Adipocyte (in vitro differentiated cells): ENCODE data around the gene TCAF1.
"Not testable (repeated sequence)": the region's sequence is repeated elsewhere in the genome, so short reads cannot be mapped to it uniquely, and the experiment has no call there.

Experiments
- DNase-seq: peaks from one replicate; pipeline ENCODE4 v3.0.0-alpha.2; 2015; ENCODE audit warnings: low read depth
- H3K27me3 ChIP-seq: replicated peaks from 2 replicates; pipeline ENCODE4 v1.7.0; 2013; ENCODE audit warnings: mild to moderate bottlenecking, low read length, moderate library complexity; ENCODE audit not compliant: control insufficient read depth, insufficient read depth
- H3K36me3 ChIP-seq: 2 replicates; pipeline ENCODE4 v1.7.0; 2013; ENCODE audit warnings: low read length, mild to moderate bottlenecking, moderate library complexity; ENCODE audit not compliant: control insufficient read depth, insufficient read depth, severe bottlenecking
- H3K4me1 ChIP-seq: 2 replicates; pipeline ENCODE4 v1.7.0; 2013; ENCODE audit warnings: mild to moderate bottlenecking, low read length, moderate library complexity; ENCODE audit not compliant: control insufficient read depth, insufficient read depth
- H3K4me3 ChIP-seq: 2 replicates; pipeline ENCODE4 v1.7.0; 2013; ENCODE audit warnings: mild to moderate bottlenecking, low read length, moderate library complexity
- H3K9ac ChIP-seq: 2 replicates; pipeline ENCODE4 v1.7.0; 2013; ENCODE audit warnings: mild to moderate bottlenecking, low read length, moderate library complexity
- H3K9me3 ChIP-seq: 2 replicates; pipeline ENCODE4 v1.7.0; 2013; ENCODE audit warnings: mild to moderate bottlenecking, low read length, moderate library complexity; ENCODE audit not compliant: control insufficient read depth

TCAF1 gene

DNA sequence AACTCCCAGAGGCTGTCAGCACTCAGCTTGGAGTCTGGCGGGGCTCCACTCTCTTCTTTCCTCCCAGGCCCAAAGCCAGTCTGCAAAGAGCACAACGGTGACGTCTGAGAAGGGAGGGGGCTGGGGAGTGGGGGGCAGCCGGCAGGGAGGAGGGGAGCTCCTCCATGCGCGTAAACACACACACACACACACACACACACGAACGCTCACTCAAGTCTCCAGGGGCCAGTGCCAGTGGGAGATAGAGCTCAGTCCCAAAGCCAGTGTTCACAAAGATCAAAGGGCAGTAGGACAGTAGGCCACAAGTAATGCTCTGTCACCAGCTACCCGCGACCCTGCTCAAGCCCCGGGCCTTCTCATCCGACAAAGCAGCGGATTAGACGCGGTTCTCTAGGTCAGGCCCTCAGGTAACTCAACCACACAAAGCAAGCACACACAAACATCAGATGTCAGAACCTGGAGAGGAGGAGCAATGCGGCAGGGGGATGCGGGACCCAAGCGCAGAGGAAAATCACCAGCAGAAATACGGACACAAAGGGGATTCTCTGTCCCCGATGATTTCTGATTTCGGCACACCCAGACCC is 19.9 kb downstream of the TCAF1 start:
- Histone ChIP-seq H3K36me3 (peaks cover 5% of the 10 kb centered on the region), H3K27me3 (no peaks in the 10 kb centered on the region), H3K9me3 (no peaks in the 10 kb centered on the region), H3K4me1 (peaks cover 12% of the 10 kb centered on the region), H3K4me3 (peak overlapping the region; percentile 84), H3K9ac (peak overlapping the region; percentile 81)
- DNase-seq: peak; percentile 66

DNA sequence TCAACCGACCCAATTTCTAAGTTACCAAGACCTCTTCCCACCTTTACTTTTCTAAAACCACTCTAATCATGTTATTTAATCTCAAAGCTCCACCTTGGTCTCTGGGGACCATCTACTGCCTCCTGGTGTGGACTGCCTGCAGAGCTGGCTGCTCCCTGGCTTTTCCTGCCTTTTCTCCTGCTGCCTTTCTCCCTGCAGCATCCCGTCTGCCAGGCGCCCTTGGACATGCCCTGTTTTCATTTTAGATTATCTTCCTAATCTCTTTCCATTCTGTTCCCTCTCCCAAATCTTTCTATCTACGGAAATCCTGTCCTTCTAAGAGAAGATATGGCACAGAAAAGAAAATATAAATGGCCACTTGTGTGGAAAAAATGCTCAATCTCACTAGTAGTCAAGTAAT is 23.1 kb downstream of the TCAF1 start:
- no peak for DNase-seq
- Histone ChIP-seq H3K9ac (no peak overlapping the region), H3K4me3 (no peak overlapping the region), H3K4me1 (peaks cover 5% of the 10 kb centered on the region), H3K9me3 (no peaks in the 10 kb centered on the region), H3K36me3 (peaks cover 31% of the 10 kb centered on the region), H3K27me3 (no peaks in the 10 kb centered on the region)

DNA sequence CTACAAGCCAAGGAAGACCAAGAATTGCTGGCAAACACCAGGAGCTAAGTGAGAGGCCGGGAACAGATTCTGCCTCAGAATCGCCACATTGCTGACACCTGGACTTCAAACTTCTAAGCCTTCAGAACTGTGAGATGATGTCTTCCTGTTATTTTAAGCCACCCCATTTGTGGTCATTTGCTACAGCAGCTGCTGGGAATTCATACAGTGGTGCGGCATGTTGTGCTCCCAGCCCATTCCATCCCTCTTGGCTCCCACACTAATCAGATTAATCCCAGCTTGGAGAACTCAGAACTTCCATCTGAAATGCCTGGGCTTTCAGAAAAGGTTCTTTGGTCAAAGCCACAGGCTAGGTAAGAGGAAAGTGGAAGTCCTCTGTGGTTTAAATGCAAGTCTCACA is 24.9 kb downstream of the TCAF1 start:
- peaks cover 31% of the 10 kb centered on the region for H3K36me3 ChIP-seq
- no peak overlapping the region for H3K4me3 ChIP-seq
- no peak for DNase-seq
- no peak overlapping the region for H3K9ac ChIP-seq
- H3K9me3 ChIP-seq: no peaks in the 10 kb centered on the region
- peaks cover 5% of the 10 kb centered on the region for H3K4me1 ChIP-seq
- no peaks in the 10 kb centered on the region for H3K27me3 ChIP-seq

DNA sequence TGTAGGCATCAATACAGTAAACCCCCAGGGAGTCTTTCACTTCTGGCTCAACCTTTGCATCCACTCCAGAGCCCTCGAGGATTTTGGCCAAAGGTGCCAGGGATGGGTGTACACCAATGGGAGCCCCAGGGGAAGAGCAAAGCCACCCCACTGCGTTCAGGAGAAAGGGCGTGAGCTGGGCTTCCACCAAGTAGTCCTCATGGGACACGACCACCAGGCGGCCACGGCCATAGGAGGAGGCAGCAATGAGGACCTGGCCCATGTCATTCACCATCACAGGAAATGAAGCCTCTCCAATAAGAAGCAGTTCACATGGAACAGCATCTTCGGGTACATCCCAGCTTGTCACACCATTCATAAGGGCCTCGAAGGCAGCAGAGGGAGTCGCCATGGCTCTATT is 25.8 kb downstream of the TCAF1 start:
- DNase-seq: no peak

DNA sequence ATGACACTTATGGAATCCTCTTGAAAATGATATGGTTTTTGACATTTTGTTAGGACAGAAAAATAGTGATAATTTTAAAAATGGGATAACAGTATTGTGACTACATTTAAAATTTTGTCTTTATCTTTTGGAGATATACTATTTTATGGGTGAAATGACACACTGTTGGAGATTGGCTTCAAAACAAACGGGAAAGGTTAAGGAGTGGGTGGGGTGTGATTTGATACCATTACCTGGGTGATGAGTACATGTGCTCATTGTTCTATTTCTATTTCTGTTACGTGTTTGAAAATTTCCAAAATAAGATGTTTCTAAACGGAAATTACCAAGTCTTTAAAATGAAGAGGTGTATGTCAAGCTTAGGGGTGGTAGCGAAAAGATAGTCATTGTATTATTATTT is 28.7 kb downstream of the TCAF1 start:
- not testable (repeated sequence) for H3K4me1 ChIP-seq, H3K27me3 ChIP-seq, H3K9me3 ChIP-seq, DNase-seq, H3K9ac ChIP-seq, H3K4me3 ChIP-seq
- peaks cover 31% of the 10 kb centered on the region for H3K36me3 ChIP-seq

More for the DNA sequence above, 25.8 kb downstream of the TCAF1 start:
- no peaks in the 10 kb centered on the region for H3K27me3 ChIP-seq
- H3K4me3 ChIP-seq: no peak overlapping the region
- H3K9ac ChIP-seq: no peak overlapping the region
- no peaks in the 10 kb centered on the region for H3K4me1 ChIP-seq
- peaks cover 31% of the 10 kb centered on the region for H3K36me3 ChIP-seq
- H3K9me3 ChIP-seq: no peaks in the 10 kb centered on the region

DNA sequence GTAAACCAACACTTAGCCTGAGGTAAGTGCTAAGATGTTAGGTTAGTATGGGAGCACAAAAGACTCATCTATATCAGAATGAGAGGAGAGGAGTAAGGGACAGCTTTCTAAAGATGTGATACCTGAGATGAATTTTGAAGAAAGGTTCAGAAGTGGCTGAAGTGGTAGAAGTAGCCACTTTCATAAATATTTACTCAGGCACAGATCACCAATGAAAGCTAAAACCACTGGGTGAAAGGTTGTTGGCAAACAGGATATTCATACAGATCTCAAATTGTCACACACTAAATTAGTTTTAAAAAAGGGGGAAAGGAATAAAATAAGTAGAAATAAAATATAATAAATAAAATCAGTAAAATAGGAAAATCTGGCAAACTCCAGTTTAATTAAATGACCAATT is 30.4 kb downstream of the TCAF1 start:
- not testable (repeated sequence) for H3K4me3 ChIP-seq, DNase-seq, H3K4me1 ChIP-seq, H3K9me3 ChIP-seq, H3K9ac ChIP-seq, H3K27me3 ChIP-seq
- H3K36me3 ChIP-seq: peaks cover 21% of the 10 kb centered on the region

DNA sequence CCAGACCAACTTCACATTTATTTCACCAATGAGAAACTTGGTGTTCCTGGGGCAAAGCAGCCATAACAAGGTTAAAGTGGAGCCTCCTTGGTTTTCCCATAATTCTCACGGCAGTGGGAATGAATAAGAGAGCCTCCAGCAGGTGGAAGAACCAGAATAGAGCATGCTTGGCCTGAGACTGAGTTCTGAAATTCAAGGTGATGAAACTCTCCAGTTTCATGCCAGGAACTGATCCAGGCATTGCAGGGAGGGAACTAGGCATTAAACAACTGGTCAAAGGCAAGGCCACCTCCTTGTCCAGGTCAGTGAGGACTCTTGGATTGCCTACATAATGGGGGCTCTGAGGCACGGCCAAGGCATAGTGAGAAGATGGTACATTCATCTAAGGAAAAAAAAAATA is 44.0 kb downstream of the TCAF1 start:
- not testable (repeated sequence) for H3K9ac ChIP-seq, H3K4me1 ChIP-seq, H3K36me3 ChIP-seq, H3K4me3 ChIP-seq, DNase-seq, H3K9me3 ChIP-seq, H3K27me3 ChIP-seq

DNA sequence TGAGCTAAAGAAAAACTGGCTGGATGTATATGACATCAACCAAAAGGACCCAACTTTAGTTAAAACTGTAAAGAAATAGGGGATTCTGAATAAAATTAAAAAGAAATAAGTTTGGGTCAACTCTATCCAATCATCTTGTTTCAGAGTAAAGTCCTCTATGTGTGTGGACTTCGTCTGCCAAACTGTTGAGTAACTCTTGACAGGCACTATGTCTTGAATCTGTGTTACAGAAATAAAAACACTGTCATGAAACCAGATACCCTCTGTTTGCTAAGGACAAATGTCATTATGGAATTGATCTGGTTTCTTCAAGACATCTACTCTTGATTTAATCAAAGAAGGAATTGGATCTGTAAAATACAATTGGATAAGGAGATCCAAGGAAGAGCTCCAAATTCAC is 46.5 kb downstream of the TCAF1 start:
- H3K36me3 ChIP-seq, H3K4me1 ChIP-seq, H3K4me3 ChIP-seq, H3K9me3 ChIP-seq, H3K9ac ChIP-seq, H3K27me3 ChIP-seq, DNase-seq: not testable (repeated sequence)

DNA sequence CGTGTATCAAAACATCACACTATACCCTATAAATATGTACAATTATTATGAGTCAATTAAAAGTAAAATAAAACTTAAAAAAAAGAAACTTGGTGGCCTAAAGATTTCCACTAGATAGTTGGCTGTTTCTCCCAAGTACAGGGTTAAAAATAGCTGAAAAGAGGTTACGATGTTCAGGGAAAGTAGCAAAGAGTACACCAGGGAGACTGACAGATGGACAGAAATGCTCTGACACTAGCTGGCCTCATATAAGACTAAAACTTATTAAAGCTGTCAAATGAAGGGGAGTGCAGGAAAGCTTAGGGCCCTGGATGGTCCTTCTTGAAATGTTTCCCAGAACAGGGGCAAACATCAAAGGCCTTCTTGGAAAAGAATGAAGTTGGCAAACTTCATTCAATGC is 51.3 kb downstream of the TCAF1 start:
- DNase-seq: no peak

DNA sequence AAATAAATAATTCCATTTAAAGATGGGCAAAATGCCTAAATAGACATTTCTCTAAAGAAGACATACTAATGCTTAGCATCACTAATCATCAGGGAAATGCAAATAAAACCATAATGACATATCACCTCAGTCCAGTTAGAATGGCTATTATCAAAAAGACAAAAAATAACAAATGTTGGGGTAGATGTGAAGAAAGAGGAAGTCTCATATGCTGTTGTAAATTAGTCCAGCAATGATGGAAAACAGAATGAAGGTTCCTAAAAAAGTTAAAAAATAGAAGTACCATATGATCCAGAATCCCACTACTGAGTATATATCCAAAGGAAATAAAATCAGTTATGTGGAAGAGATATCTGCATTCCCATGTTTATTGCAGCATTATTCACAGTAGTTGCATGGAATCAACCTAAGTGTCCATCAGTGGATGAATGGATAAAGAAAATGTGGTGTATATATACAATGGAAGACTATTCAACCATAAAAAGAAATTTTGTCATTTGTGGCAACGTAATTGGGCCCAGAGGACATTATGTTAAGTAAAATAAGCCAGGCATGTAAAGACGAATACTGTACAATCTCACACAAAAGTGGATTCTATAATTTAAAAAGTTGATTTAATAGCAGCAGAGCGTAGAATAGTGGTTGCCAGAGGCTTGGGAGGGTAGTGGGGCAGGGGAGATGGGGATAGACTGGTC is 52.0 kb downstream of the TCAF1 start:
- no peaks in the 10 kb centered on the region for H3K27me3 ChIP-seq
- no peaks in the 10 kb centered on the region for H3K9me3 ChIP-seq
- H3K4me3 ChIP-seq: no peak overlapping the region
- no peak overlapping the region for H3K9ac ChIP-seq
- H3K36me3 ChIP-seq: peaks cover 11% of the 10 kb centered on the region
- DNase-seq: no peak
- H3K4me1 ChIP-seq: no peaks in the 10 kb centered on the region

More for the DNA sequence above, 51.3 kb downstream of the TCAF1 start:
- Histone ChIP-seq H3K9me3 (no peaks in the 10 kb centered on the region), H3K9ac (no peak overlapping the region), H3K4me1 (no peaks in the 10 kb centered on the region), H3K36me3 (peaks cover 11% of the 10 kb centered on the region), H3K27me3 (no peaks in the 10 kb centered on the region), H3K4me3 (no peak overlapping the region)

DNA sequence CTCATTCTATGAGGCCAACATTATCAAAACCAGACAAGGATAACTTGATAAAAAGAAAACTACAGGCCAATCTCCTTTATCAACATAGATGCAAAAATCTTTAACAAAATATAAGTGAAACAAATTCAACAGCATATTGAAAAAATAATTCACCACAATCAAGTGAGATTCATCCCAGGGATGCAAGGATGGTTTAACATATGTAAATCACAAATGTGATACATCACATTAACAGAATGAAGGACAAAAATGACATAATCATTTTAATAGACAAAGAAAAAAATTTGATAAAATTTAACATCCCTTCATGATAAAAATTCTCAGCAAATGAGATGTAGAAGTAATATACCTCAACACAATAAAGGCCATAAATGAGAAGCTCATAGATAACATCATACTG is 53.8 kb downstream of the TCAF1 start:
- H3K9me3 ChIP-seq: no peaks in the 10 kb centered on the region
- H3K27me3 ChIP-seq: no peaks in the 10 kb centered on the region
- H3K36me3 ChIP-seq: peaks cover 11% of the 10 kb centered on the region
- DNase-seq: no peak
- no peak overlapping the region for H3K4me3 ChIP-seq
- no peak overlapping the region for H3K9ac ChIP-seq
- no peaks in the 10 kb centered on the region for H3K4me1 ChIP-seq

DNA sequence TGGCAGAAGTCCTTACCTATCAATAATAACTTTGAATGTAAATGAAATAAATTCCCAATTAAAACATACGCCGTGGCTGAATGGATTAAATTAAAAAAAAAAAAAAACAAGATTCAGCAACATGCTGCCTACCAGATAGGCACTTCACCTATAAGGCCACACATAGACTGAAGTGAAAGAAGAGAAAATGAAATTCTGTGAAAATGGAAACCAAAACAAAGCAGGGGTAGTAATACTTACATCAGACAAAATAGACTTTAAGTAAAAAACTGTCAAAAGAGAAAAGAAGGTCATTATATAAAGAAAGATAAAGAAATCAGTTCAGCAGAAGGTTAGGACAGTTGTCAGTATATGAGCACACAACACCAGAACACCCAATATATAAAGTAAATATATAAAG is 55.3 kb downstream of the TCAF1 start:
- H3K4me1 ChIP-seq: no peaks in the 10 kb centered on the region
- H3K4me3 ChIP-seq: no peak overlapping the region
- H3K9ac ChIP-seq: no peak overlapping the region

More for the DNA sequence above, 55.3 kb downstream of the TCAF1 start:
- Histone ChIP-seq H3K27me3 (no peaks in the 10 kb centered on the region), H3K36me3 (peaks cover 11% of the 10 kb centered on the region), H3K9me3 (no peaks in the 10 kb centered on the region)
- DNase-seq: no peak
